HL-60 (cell line): ENCODE results near the gene GAB2.

Experiments
- DNase-seq, 2 experiments: peaks; one replicate each; pipeline ENCODE4 v3.0.0-alpha.2; 2010 to 2020; ENCODE audit warnings: low read depth in 1 of 2, low spot score in 1 of 2
- H3K27ac ChIP-seq: fragments of 250-450 bp; sonication (Bioruptor Pico); replicated peaks from 2 replicates; pipeline ENCODE4 v1.5.1; 2020; ENCODE audit warnings: mild to moderate bottlenecking, moderate library complexity
- H3K27me3 ChIP-seq: fragments of 250-450 bp; sonication (Bioruptor Pico); 2 replicates; pipeline ENCODE4 v1.5.1; 2021; ENCODE audit warnings: mild to moderate bottlenecking, moderate library complexity; ENCODE audit not compliant: insufficient read depth, poor library complexity, severe bottlenecking
- H3K4me3 ChIP-seq: replicated peaks from 2 replicates; pipeline ENCODE4 v1.5.1; 2011; ENCODE audit warnings: mild to moderate bottlenecking, control low read depth, low read length; ENCODE audit not compliant: insufficient read depth
- GABPA ChIP-seq: IDR thresholded peaks from 2 replicates; pipeline ENCODE4 v1.6.1; 2012; ENCODE audit warnings: low read depth
- POLR2AphosphoS5 ChIP-seq: IDR thresholded peaks from 2 replicates; pipeline ENCODE4 v1.6.1; 2012; ENCODE audit warnings: low read depth
- SPI1 ChIP-seq: IDR thresholded peaks from 2 replicates; pipeline ENCODE4 v1.6.1; 2012; ENCODE audit warnings: low read depth, mild to moderate bottlenecking, borderline replicate concordance
- TF ChIP-seq, protein P1 (sequence below): IDR thresholded peaks from one replicate; pipeline ENCODE4 v1.5.1; 2011; ENCODE audit warnings: low read length, control low read depth, inconsistent platforms; ENCODE audit not compliant: insufficient read depth
- TF ChIP-seq, protein P2 (sequence below): IDR thresholded peaks from 2 replicates; pipeline ENCODE4 v1.6.1; 2012; ENCODE audit warnings: low read depth; ENCODE audit not compliant: insufficient replicate concordance

Gene GAB2

GRCh38 chr11:78397398-78397797, 20.2 kb downstream of the GAB2 start:
- H3K27ac ChIP-seq = no peak overlapping the region
- no peak overlapping the region for H3K4me3 ChIP-seq
- H3K27me3 ChIP-seq = no peaks in the 10 kb centered on the region
- TF ChIP-seq GABPA (no peak), SPI1 (no peak), POLR2AphosphoS5 (no peak)
- TF ChIP-seq, protein P1, sequence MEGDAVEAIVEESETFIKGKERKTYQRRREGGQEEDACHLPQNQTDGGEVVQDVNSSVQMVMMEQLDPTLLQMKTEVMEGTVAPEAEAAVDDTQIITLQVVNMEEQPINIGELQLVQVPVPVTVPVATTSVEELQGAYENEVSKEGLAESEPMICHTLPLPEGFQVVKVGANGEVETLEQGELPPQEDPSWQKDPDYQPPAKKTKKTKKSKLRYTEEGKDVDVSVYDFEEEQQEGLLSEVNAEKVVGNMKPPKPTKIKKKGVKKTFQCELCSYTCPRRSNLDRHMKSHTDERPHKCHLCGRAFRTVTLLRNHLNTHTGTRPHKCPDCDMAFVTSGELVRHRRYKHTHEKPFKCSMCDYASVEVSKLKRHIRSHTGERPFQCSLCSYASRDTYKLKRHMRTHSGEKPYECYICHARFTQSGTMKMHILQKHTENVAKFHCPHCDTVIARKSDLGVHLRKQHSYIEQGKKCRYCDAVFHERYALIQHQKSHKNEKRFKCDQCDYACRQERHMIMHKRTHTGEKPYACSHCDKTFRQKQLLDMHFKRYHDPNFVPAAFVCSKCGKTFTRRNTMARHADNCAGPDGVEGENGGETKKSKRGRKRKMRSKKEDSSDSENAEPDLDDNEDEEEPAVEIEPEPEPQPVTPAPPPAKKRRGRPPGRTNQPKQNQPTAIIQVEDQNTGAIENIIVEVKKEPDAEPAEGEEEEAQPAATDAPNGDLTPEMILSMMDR = no peak
- TF ChIP-seq, protein P2, sequence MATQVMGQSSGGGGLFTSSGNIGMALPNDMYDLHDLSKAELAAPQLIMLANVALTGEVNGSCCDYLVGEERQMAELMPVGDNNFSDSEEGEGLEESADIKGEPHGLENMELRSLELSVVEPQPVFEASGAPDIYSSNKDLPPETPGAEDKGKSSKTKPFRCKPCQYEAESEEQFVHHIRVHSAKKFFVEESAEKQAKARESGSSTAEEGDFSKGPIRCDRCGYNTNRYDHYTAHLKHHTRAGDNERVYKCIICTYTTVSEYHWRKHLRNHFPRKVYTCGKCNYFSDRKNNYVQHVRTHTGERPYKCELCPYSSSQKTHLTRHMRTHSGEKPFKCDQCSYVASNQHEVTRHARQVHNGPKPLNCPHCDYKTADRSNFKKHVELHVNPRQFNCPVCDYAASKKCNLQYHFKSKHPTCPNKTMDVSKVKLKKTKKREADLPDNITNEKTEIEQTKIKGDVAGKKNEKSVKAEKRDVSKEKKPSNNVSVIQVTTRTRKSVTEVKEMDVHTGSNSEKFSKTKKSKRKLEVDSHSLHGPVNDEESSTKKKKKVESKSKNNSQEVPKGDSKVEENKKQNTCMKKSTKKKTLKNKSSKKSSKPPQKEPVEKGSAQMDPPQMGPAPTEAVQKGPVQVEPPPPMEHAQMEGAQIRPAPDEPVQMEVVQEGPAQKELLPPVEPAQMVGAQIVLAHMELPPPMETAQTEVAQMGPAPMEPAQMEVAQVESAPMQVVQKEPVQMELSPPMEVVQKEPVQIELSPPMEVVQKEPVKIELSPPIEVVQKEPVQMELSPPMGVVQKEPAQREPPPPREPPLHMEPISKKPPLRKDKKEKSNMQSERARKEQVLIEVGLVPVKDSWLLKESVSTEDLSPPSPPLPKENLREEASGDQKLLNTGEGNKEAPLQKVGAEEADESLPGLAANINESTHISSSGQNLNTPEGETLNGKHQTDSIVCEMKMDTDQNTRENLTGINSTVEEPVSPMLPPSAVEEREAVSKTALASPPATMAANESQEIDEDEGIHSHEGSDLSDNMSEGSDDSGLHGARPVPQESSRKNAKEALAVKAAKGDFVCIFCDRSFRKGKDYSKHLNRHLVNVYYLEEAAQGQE = no peak
- peak; percentile 17 to 45 for DNase-seq

- Histone ChIP-seq H3K27ac (no peak overlapping the region), H3K4me3 (no peak overlapping the region), H3K27me3 (no peaks in the 10 kb centered on the region)
- DNase-seq = no peak
- TF ChIP-seq GABPA = no peak
- TF ChIP-seq, protein P2 = no peak
- TF ChIP-seq, protein P1 = no peak
Measured at GRCh38 chr11:78395597-78395996, 22.0 kb downstream of the GAB2 start.

DNA sequence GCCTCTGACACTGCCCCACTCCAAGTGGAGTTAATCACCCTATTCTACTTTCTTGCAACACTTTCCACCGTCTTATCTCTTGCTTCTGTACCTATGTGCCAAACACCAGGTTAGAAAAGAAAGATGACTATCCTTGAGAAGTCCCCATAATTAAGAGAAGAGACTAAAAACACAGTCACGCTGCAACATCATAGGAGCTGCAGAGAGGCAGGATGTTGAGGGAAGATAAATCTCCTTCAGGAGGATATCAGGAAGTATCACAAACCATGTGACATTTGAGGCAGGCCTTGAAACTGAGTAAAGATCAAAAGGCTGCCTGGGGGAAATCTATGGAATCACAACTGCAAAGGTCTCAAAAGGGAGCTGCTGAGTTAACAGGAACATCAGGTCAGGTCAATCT, 24.8 kb downstream of the GAB2 start:
- Histone ChIP-seq H3K27ac (no peak overlapping the region), H3K4me3 (no peak overlapping the region), H3K27me3 (no peaks in the 10 kb centered on the region)
- TF ChIP-seq, protein P1 = no peak
- TF ChIP-seq, protein P2 = no peak
- no peak for TF ChIP-seq POLR2AphosphoS5
- TF ChIP-seq SPI1 = no peak
- no peak for TF ChIP-seq GABPA
- DNase-seq = no peak
